HepG2 (cell line): ENCODE measurements around the gene CCDC88B. TPM values are rescaled to one million over a fixed set of nuclear protein-coding genes. Genes with fewer than 3 reads are reported as not detected.

Experiments
- DR1 ChIP-seq: sonication (generic); formaldehyde crosslinking; IDR thresholded peaks from 2 replicates; pipeline ENCODE4 v1.8.0; 2021; ENCODE audit warnings: mild to moderate bottlenecking, missing genetic modification reagents, inconsistent platforms
- KAT7 ChIP-seq: IDR thresholded peaks from 2 replicates; pipeline ENCODE4 v1.6.1; 2018; ENCODE audit warnings: borderline replicate concordance, missing compliant biosample characterization
- MAFG ChIP-seq: sonication (generic); formaldehyde crosslinking; IDR thresholded peaks from 2 replicates; pipeline ENCODE4 v1.5.1; 2020; ENCODE audit warnings: mild to moderate bottlenecking, missing genetic modification reagents
- MBNL3 ChIP-seq: fragments of 250-450 bp; sonication (Bioruptor Pico); conservative IDR thresholded peaks from 2 replicates; pipeline ENCODE4 v1.8.0; 2022; ENCODE audit warnings: mild to moderate bottlenecking, inconsistent platforms
- NCOA1 ChIP-seq: sonication (generic); formaldehyde crosslinking; IDR thresholded peaks from 2 replicates; pipeline ENCODE4 v1.9.0; 2021; ENCODE audit warnings: missing genetic modification reagents
- NKX3-1 ChIP-seq: sonication (generic); formaldehyde crosslinking; IDR thresholded peaks from 2 replicates; pipeline ENCODE4 v1.5.0; 2020; ENCODE audit warnings: missing genetic modification reagents
- SIX1 ChIP-seq: sonication (generic); formaldehyde crosslinking; IDR thresholded peaks from 2 replicates; pipeline ENCODE4 v1.4.0; 2020; ENCODE audit warnings: missing genetic modification reagents, borderline replicate concordance
- TCF12 ChIP-seq, 2 experiments: fragments of 450-650 bp in 1 of 2; sonication (generic) in 1 of 2; formaldehyde crosslinking in 1 of 2; IDR thresholded peaks; 2 replicates each; pipeline versions ENCODE4 v1.6.1 to v1.8.0; 2017 to 2022; ENCODE audit warnings: antibody characterized with exemption in 1 of 2, mild to moderate bottlenecking in 1 of 2, missing genetic modification reagents in 1 of 2, moderate library complexity in 1 of 2
- ZFY ChIP-seq: sonication (generic); formaldehyde crosslinking; IDR thresholded peaks from 2 replicates; pipeline ENCODE4 v1.4.0; 2020; ENCODE audit warnings: missing genetic modification reagents
- ZMYM4 ChIP-seq: sonication (generic); formaldehyde crosslinking; IDR thresholded peaks from 2 replicates; pipeline ENCODE4 v1.8.1; 2023; ENCODE audit warnings: mild to moderate bottlenecking, missing genetic modification reagents
- ZNF30 ChIP-seq: sonication (generic); formaldehyde crosslinking; IDR thresholded peaks from 2 replicates; pipeline ENCODE4 v1.5.0; 2020; ENCODE audit warnings: mild to moderate bottlenecking, missing genetic modification reagents
- ZNF337 ChIP-seq: sonication (generic); formaldehyde crosslinking; IDR thresholded peaks from 2 replicates; pipeline ENCODE4 v1.5.1; 2020; ENCODE audit warnings: missing genetic modification reagents, low read depth, mild to moderate bottlenecking, borderline replicate concordance
- ZNF451 ChIP-seq: sonication (generic); formaldehyde crosslinking; IDR thresholded peaks from 2 replicates; pipeline ENCODE4 v1.5.0; 2020; ENCODE audit warnings: mild to moderate bottlenecking, missing genetic modification reagents
- ZNF577 ChIP-seq: sonication (generic); formaldehyde crosslinking; IDR thresholded peaks from 2 replicates; pipeline ENCODE4 v1.4.0; 2020; ENCODE audit warnings: mild to moderate bottlenecking, low read depth, missing genetic modification reagents, borderline replicate concordance
- ZNF589 ChIP-seq: sonication (generic); formaldehyde crosslinking; conservative IDR thresholded peaks from 2 replicates; pipeline ENCODE4 v1.8.0; 2022; ENCODE audit warnings: mild to moderate bottlenecking, moderate library complexity, missing genetic modification reagents
- ZNF605 ChIP-seq: sonication (generic); formaldehyde crosslinking; IDR thresholded peaks from 2 replicates; pipeline ENCODE4 v1.8.0; 2022; ENCODE audit warnings: mild to moderate bottlenecking, missing genetic modification reagents
- polyA plus RNA-seq, 8 experiments: library from polyadenylated mRNA; depleted of rRNA in 3 of 8; stranded (reverse) in 7 of 8; unstranded in 1 of 8; fragments of >200 nt; fragmentation: Illumina TruSeq in 4 of 8; extraction: Trizol in 4 of 8; gene quantifications; 2 replicates each; pipeline versions ENCODE4 v1.2.1 to v1.2.3, GENCODE V29; 2011 to 2016; ENCODE audit warnings: low read depth in 4 of 8, missing spikeins in 1 of 8, mixed read lengths in 1 of 8; ENCODE audit not compliant: insufficient read depth in 1 of 8
- total RNA-seq, 5 experiments: library from RNA; depleted of rRNA; stranded (reverse); fragments of >200 nt; fragmentation: Illumina TruSeq; extraction: Trizol; gene quantifications; 2 replicates each; pipeline ENCODE4 v1.2.3, GENCODE V29; 2016; ENCODE audit warnings: low read depth in 1 of 5
- TF ChIP-seq, protein P1 (sequence below): sonication (generic); formaldehyde crosslinking; IDR thresholded peaks from 2 replicates; pipeline ENCODE4 v1.8.0; 2022; ENCODE audit warnings: mild to moderate bottlenecking, missing genetic modification reagents, moderate library complexity
- TF ChIP-seq, protein P2 (sequence below): sonication (generic); formaldehyde crosslinking; IDR thresholded peaks from 2 replicates; pipeline ENCODE4 v1.5.0; 2020; ENCODE audit warnings: mild to moderate bottlenecking, missing genetic modification reagents
- TF ChIP-seq, protein P3 (sequence below): sonication (generic); formaldehyde crosslinking; IDR thresholded peaks from 2 replicates; pipeline ENCODE4 v1.4.0; 2020; ENCODE audit warnings: missing genetic modification reagents
- TF ChIP-seq, protein P4 (sequence below): IDR thresholded peaks from 2 replicates; pipeline ENCODE4 v1.6.1; 2016; ENCODE audit warnings: control low read depth
- TF ChIP-seq, protein P5 (sequence below): sonication (generic); formaldehyde crosslinking; IDR thresholded peaks from 2 replicates; pipeline ENCODE4 v1.4.0; 2020; ENCODE audit warnings: missing genetic modification reagents
- TF ChIP-seq, protein P6 (sequence below): sonication (generic); formaldehyde crosslinking; IDR thresholded peaks from 2 replicates; pipeline ENCODE4 v1.8.1; 2023; ENCODE audit warnings: mild to moderate bottlenecking, missing genetic modification reagents

CCDC88B gene
- total and polyA plus RNA-seq, 2 of the 13 experiments (the other 11 are each of a cell fraction or from before 2014, with no cell fraction given): 3.6 to 4.8 TPM

DNA sequence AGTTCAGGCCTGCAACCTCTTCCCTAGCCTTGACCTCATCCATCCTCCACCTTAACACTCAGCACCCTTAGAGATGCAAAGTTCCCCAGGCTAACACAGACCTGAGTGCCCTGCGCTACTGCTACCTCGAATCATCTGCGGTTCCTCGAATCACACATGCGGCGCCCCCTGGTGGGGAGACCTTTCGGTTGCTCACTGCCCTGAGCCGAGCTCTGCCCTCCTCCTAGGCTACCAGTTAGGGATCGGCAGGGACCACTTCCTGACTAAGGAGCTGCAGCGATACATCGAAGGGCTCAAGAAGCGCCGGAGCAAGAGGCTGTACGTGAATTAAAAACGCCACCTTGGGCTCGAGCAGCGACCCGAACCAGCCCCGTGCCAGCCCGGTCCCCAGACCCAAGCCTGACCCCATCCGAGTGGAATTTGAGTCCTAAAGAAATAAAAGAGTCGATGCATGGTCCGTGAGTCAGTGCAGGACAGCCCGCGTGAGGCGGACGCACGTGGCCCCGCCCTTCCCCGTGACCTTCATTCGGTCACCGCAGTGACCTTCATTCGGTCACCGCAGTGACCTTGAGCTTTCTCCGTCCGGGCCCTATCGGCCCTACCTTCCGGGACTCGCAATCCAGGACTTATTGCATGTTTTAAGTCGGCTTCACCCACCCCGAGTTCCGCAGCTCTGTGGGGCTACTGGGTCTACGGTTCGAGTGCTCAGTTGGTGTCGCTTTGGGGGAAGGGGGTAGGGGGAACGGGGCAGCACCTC lies 35.5 kb upstream of the CCDC88B start (continued):
- TF ChIP-seq TCF12 (IDR thresholded peaks at IDR 0.05) (no peak), TCF12 (CRISPR knock-in tag; IDR thresholded peaks at IDR 0.05) (no peak), KAT7 (CRISPR knock-in tag) (peak; percentile 69; the same call in 1 of the 2 replicates), SIX1 (CRISPR knock-in tag) (no peak), ZMYM4 (CRISPR knock-in tag) (no peak), ZNF577 (CRISPR knock-in tag) (no peak), ZNF451 (CRISPR knock-in tag) (no peak), MBNL3 (no peak), DR1 (CRISPR knock-in tag) (no peak), ZNF589 (CRISPR knock-in tag) (no peak), ZNF30 (no peak), NCOA1 (CRISPR knock-in tag) (no peak), ZNF337 (CRISPR knock-in tag) (0 out of 2 replicates have a peak, but pooled peaks have one; percentile 34), MAFG (no peak), ZFY (CRISPR knock-in tag) (peak; percentile 53), ZNF605 (CRISPR knock-in tag) (peak; percentile 69), NKX3-1 (peak; percentile 72; the same call in 1 of the 2 replicates)
- TF ChIP-seq, protein P1, sequence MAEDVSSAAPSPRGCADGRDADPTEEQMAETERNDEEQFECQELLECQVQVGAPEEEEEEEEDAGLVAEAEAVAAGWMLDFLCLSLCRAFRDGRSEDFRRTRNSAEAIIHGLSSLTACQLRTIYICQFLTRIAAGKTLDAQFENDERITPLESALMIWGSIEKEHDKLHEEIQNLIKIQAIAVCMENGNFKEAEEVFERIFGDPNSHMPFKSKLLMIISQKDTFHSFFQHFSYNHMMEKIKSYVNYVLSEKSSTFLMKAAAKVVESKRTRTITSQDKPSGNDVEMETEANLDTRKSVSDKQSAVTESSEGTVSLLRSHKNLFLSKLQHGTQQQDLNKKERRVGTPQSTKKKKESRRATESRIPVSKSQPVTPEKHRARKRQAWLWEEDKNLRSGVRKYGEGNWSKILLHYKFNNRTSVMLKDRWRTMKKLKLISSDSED (CRISPR knock-in tag): no peak
- TF ChIP-seq, protein P2, sequence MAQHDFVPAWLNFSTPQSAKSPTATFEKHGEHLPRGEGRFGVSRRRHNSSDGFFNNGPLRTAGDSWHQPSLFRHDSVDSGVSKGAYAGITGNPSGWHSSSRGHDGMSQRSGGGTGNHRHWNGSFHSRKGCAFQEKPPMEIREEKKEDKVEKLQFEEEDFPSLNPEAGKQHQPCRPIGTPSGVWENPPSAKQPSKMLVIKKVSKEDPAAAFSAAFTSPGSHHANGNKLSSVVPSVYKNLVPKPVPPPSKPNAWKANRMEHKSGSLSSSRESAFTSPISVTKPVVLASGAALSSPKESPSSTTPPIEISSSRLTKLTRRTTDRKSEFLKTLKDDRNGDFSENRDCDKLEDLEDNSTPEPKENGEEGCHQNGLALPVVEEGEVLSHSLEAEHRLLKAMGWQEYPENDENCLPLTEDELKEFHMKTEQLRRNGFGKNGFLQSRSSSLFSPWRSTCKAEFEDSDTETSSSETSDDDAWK (CRISPR knock-in tag): no peak
- TF ChIP-seq, protein P3, sequence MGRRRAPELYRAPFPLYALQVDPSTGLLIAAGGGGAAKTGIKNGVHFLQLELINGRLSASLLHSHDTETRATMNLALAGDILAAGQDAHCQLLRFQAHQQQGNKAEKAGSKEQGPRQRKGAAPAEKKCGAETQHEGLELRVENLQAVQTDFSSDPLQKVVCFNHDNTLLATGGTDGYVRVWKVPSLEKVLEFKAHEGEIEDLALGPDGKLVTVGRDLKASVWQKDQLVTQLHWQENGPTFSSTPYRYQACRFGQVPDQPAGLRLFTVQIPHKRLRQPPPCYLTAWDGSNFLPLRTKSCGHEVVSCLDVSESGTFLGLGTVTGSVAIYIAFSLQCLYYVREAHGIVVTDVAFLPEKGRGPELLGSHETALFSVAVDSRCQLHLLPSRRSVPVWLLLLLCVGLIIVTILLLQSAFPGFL: 0 out of 2 replicates have a peak, but pooled peaks have one; percentile 59
- TF ChIP-seq, protein P4, sequence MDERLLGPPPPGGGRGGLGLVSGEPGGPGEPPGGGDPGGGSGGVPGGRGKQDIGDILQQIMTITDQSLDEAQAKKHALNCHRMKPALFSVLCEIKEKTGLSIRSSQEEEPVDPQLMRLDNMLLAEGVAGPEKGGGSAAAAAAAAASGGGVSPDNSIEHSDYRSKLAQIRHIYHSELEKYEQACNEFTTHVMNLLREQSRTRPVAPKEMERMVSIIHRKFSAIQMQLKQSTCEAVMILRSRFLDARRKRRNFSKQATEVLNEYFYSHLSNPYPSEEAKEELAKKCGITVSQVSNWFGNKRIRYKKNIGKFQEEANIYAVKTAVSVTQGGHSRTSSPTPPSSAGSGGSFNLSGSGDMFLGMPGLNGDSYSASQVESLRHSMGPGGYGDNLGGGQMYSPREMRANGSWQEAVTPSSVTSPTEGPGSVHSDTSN (CRISPR knock-in tag): no peak
- TF ChIP-seq, protein P5, sequence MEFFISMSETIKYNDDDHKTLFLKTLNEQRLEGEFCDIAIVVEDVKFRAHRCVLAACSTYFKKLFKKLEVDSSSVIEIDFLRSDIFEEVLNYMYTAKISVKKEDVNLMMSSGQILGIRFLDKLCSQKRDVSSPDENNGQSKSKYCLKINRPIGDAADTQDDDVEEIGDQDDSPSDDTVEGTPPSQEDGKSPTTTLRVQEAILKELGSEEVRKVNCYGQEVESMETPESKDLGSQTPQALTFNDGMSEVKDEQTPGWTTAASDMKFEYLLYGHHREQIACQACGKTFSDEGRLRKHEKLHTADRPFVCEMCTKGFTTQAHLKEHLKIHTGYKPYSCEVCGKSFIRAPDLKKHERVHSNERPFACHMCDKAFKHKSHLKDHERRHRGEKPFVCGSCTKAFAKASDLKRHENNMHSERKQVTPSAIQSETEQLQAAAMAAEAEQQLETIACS: peak; percentile 49; the same call in 1 of the 2 replicates
- TF ChIP-seq, protein P6, sequence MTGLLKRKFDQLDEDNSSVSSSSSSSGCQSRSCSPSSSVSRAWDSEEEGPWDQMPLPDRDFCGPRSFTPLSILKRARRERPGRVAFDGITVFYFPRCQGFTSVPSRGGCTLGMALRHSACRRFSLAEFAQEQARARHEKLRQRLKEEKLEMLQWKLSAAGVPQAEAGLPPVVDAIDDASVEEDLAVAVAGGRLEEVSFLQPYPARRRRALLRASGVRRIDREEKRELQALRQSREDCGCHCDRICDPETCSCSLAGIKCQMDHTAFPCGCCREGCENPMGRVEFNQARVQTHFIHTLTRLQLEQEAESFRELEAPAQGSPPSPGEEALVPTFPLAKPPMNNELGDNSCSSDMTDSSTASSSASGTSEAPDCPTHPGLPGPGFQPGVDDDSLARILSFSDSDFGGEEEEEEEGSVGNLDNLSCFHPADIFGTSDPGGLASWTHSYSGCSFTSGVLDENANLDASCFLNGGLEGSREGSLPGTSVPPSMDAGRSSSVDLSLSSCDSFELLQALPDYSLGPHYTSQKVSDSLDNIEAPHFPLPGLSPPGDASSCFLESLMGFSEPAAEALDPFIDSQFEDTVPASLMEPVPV (CRISPR knock-in tag): peak; percentile 61; the same call in 1 of the 2 replicates
